HepG2 (cell line): ENCODE results near the gene EML2. TPM values are rescaled to one million over a fixed set of nuclear protein-coding genes. Genes with fewer than 3 reads are reported as not detected.

Experiments
- ARID4A ChIP-seq: sonication (generic); formaldehyde crosslinking; IDR thresholded peaks from 2 replicates; pipeline ENCODE4 v1.5.0; 2020; ENCODE audit warnings: mild to moderate bottlenecking, missing genetic modification reagents, borderline replicate concordance
- ARNTL ChIP-seq: sonication (generic); formaldehyde crosslinking; IDR thresholded peaks from 2 replicates; pipeline ENCODE4 v1.4.0; 2020; ENCODE audit warnings: mild to moderate bottlenecking, missing genetic modification reagents
- CENPX ChIP-seq: sonication (generic); formaldehyde crosslinking; IDR thresholded peaks from 2 replicates; pipeline ENCODE4 v1.9.0; 2021; ENCODE audit warnings: mild to moderate bottlenecking, missing genetic modification reagents, moderate library complexity
- FOXC1 ChIP-seq: sonication (generic); formaldehyde crosslinking; IDR thresholded peaks from 2 replicates; pipeline ENCODE4 v1.8.0; 2022; ENCODE audit warnings: mild to moderate bottlenecking, missing genetic modification reagents, borderline replicate concordance
- FOXO4 ChIP-seq: sonication (generic); formaldehyde crosslinking; conservative IDR thresholded peaks from 2 replicates; pipeline ENCODE4 v1.8.1; 2023; ENCODE audit warnings: missing genetic modification reagents
- JUNB ChIP-seq: sonication (generic); formaldehyde crosslinking; IDR thresholded peaks from 2 replicates; pipeline ENCODE4 v1.8.0; 2022; ENCODE audit warnings: missing genetic modification reagents, mild to moderate bottlenecking, borderline replicate concordance
- NCOA2 ChIP-seq: sonication (generic); formaldehyde crosslinking; IDR thresholded peaks from 2 replicates; pipeline ENCODE4 v1.8.0; 2022; ENCODE audit warnings: inconsistent platforms
- NFIB ChIP-seq: sonication (generic); formaldehyde crosslinking; IDR thresholded peaks from 2 replicates; pipeline ENCODE4 v1.9.0; 2021; ENCODE audit warnings: missing genetic modification reagents, mild to moderate bottlenecking, borderline replicate concordance
- NFKBIZ ChIP-seq: IDR thresholded peaks from 2 replicates; pipeline ENCODE4 v1.6.1; 2018; ENCODE audit warnings: missing genetic modification reagents, missing compliant biosample characterization
- NR3C1 ChIP-seq: sonication (generic); formaldehyde crosslinking; IDR thresholded peaks from 2 replicates; pipeline ENCODE4 v1.4.0; 2020; ENCODE audit warnings: missing genetic modification reagents
- RBM39 ChIP-seq: fragments of 200-400 bp; formaldehyde crosslinking; IDR thresholded peaks from one replicate; pipeline ENCODE4 v1.6.1; 2018; ENCODE audit warnings: antibody characterized with exemption, mild to moderate bottlenecking, low read depth, low read length; ENCODE audit not compliant: poor library complexity, severe bottlenecking
- SP2 ChIP-seq: sonication (generic); formaldehyde crosslinking; IDR thresholded peaks from 2 replicates; pipeline ENCODE4 v1.5.1; 2020; ENCODE audit warnings: mild to moderate bottlenecking, missing genetic modification reagents
- TBP ChIP-seq: sonication (generic); formaldehyde crosslinking; IDR thresholded peaks from 2 replicates; pipeline ENCODE4 v1.5.0; 2020; ENCODE audit warnings: missing genetic modification reagents
- ZBTB44 ChIP-seq: sonication (generic); formaldehyde crosslinking; IDR thresholded peaks from 2 replicates; pipeline ENCODE4 v1.4.0; 2020; ENCODE audit warnings: missing genetic modification reagents
- ZNF564 ChIP-seq: sonication (generic); formaldehyde crosslinking; IDR thresholded peaks from 2 replicates; pipeline ENCODE4 v1.8.1; 2023; ENCODE audit warnings: mild to moderate bottlenecking, missing genetic modification reagents
- ZNF704 ChIP-seq: sonication (generic); formaldehyde crosslinking; IDR thresholded peaks from 2 replicates; pipeline ENCODE4 v1.8.1; 2023; ENCODE audit warnings: mild to moderate bottlenecking, inconsistent platforms, moderate library complexity, missing genetic modification reagents, borderline replicate concordance
- ZNF800 ChIP-seq: sonication (generic); formaldehyde crosslinking; IDR thresholded peaks from 2 replicates; pipeline ENCODE4 v1.4.0; 2020; ENCODE audit warnings: missing genetic modification reagents
- polyA plus RNA-seq, 8 experiments: library from polyadenylated mRNA; depleted of rRNA in 3 of 8; stranded (reverse) in 7 of 8; unstranded in 1 of 8; fragments of >200 nt; fragmentation: Illumina TruSeq in 4 of 8; extraction: Trizol in 4 of 8; gene quantifications; 2 replicates each; pipeline versions ENCODE4 v1.2.1 to v1.2.3, GENCODE V29; 2011 to 2016; ENCODE audit warnings: low read depth in 4 of 8, missing spikeins in 1 of 8, mixed read lengths in 1 of 8; ENCODE audit not compliant: insufficient read depth in 1 of 8
- total RNA-seq, 5 experiments: library from RNA; depleted of rRNA; stranded (reverse); fragments of >200 nt; fragmentation: Illumina TruSeq; extraction: Trizol; gene quantifications; 2 replicates each; pipeline ENCODE4 v1.2.3, GENCODE V29; 2016; ENCODE audit warnings: low read depth in 1 of 5
- TF ChIP-seq, protein P1 (sequence below): IDR thresholded peaks from 2 replicates; pipeline ENCODE4 v1.6.1; 2016; ENCODE audit warnings: missing compliant biosample characterization, missing genetic modification reagents, borderline replicate concordance

EML2 gene
- total and polyA plus RNA-seq, 2 of the 13 experiments (the other 11 are each of a cell fraction or from before 2014, with no cell fraction given) = 7.3 to 12.9 TPM

GRCh38 chr19:45676851-45677263 is 37.7 kb upstream of the EML2 start (continued):
- TF ChIP-seq JUNB (CRISPR knock-in tag) (no peak), ARNTL (no peak), ZNF564 (CRISPR knock-in tag) (no peak), CENPX (CRISPR knock-in tag) (no peak), FOXC1 (CRISPR knock-in tag) (0 out of 2 replicates have a peak, but pooled peaks have one; percentile 40), NCOA2 (no peak), NFKBIZ (CRISPR knock-in tag) (no peak), ZNF800 (CRISPR knock-in tag) (no peak), FOXO4 (no peak), ZNF704 (CRISPR knock-in tag) (no peak), ARID4A (CRISPR knock-in tag) (0 out of 2 replicates have a peak, but pooled peaks have one; percentile 36), TBP (CRISPR knock-in tag) (no peak), ZBTB44 (CRISPR knock-in tag) (no peak), NR3C1 (CRISPR knock-in tag) (no peak), RBM39 (no peak), SP2 (CRISPR knock-in tag) (no peak), NFIB (CRISPR knock-in tag) (no peak)
- TF ChIP-seq, protein P1, sequence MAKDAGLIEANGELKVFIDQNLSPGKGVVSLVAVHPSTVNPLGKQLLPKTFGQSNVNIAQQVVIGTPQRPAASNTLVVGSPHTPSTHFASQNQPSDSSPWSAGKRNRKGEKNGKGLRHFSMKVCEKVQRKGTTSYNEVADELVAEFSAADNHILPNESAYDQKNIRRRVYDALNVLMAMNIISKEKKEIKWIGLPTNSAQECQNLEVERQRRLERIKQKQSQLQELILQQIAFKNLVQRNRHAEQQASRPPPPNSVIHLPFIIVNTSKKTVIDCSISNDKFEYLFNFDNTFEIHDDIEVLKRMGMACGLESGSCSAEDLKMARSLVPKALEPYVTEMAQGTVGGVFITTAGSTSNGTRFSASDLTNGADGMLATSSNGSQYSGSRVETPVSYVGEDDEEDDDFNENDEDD (CRISPR knock-in tag) = no peak
